Measurements from ENCODE around the gene C9orf43. TPM values are rescaled to one million over a fixed set of nuclear protein-coding genes. Genes with fewer than 3 reads are reported as not detected.

C9orf43 gene
- polyA plus RNA-seq, 4 donors = 0.65 to 1.1 (median 0.95) TPM

DNA sequence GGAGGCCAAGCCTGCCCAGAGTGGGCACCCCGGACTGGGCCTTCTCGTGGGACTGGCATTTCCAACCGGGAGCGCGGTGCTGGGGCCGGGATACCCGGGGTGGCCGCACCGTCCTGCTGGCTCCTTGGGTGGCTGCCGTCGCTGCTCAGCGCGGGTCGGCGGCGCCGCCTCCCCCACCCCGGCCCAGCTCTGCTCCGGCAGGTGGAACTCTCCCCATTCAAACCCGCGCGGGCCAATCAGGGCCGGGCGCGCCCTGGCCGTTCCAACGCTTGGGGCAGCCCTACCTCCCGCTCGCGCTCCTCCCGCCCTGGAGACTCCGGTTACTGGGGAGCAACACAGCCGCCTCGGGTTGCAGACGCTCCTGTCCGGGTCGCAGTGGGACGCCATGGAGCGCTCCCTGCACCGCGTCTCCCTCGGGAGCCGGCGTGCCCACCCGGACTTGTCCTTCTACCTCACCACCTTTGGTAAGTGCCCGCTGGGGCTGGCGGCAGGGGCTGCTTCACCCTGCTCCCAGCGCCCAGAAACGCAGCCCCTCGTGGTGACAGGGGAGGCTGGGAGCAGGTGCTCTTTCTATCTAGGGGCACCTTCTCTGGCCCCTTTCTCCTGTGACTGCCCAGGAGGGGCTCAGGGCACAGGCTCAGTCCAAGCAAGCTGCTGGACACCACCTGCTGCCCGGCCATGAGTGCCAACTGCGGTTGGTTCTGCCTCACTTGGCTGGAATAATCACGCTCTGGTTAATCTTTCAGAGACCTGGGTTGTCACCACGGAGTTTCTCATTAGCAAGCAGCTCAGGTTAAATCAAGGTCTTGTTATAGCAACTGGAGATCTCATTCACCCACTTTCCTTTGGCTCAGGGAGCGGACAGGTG lies 53.1 kb downstream of the C9orf43 start, which contains the start of gene RGS3:
TSS of gene RGS3 (plus strand) at position 310 of the 868 bp plus-strand sequence. CDS start at position 386, 76 bp downstream.
- DNase-seq (ENCODE audit: low read depth in 4 of 4, low spot score in 2 of 4) = peak in 3 of 4 donors; percentile 36 to 68 (median 59)

DNA sequence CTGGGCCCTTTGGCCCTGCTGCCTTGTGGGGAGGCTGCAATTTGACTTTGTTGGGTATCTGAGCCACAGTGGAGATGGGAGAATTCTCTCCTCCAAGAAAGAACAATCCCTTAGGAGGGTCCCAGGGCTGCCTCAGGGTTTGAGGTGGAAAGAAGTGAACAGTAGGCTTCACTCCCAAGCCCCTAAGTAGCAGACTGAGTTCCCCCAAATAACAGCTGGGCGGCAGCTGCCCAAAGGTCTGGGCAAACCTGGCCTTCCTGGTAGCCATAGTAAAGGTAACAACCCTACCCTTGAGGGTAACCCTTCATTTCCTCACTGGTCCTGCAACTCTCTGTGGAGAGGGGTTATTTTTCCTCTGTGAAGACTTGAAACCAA lies 53.7 kb downstream of the C9orf43 start:
- DNase-seq (ENCODE audit: low read depth in 4 of 4, low spot score in 2 of 4) = no peak

DNA sequence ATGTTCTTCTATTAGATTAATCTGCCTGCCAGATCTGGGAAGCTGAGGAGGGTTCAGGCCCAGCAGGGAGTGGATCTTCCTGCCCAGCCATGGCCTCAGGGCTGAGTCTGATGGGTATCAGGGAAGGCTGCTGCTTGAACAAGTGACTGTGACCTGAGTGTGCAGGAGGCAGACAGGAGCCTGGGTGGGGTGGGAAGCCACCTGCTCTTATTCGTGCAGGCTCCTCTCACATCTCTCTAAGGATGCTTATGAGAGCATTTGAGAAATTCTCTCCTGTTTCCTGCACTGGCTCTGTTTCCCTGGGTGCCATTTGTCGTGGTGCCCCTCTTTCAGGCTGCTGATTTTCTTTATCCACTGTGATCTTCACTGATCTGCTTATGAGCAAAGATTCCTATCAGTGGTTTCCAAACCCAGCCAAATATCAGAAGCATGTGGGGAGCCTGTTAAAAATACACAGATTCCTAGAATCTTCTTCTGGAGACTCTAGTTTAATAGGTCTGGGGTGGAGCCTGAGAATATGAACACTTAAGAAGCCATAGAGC lies 55.1 kb downstream of the C9orf43 start:
- no peak for DNase-seq (ENCODE audit: low read depth in 4 of 4, low spot score in 2 of 4)

DNA sequence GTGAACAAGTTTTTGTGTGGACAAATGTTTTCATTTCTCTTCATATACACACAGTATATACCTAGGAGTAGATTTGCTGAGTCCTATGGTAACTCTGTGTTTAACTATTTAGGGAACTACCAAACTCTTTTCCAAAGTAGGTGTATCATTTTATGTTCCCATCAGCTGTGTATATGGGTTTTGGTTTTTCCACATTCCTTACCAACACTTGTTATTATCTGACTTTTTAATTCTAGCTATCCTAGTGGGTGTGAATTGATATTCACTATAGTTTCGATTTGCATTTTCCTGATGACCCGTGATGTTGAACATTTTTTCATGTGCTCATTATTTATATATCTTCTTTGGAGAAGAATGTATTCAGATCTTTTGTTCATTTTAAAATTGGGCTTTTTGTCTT lies 56.6 kb downstream of the C9orf43 start:
- DNase-seq (ENCODE audit: low read depth in 4 of 4, low spot score in 2 of 4) = no peak

DNA sequence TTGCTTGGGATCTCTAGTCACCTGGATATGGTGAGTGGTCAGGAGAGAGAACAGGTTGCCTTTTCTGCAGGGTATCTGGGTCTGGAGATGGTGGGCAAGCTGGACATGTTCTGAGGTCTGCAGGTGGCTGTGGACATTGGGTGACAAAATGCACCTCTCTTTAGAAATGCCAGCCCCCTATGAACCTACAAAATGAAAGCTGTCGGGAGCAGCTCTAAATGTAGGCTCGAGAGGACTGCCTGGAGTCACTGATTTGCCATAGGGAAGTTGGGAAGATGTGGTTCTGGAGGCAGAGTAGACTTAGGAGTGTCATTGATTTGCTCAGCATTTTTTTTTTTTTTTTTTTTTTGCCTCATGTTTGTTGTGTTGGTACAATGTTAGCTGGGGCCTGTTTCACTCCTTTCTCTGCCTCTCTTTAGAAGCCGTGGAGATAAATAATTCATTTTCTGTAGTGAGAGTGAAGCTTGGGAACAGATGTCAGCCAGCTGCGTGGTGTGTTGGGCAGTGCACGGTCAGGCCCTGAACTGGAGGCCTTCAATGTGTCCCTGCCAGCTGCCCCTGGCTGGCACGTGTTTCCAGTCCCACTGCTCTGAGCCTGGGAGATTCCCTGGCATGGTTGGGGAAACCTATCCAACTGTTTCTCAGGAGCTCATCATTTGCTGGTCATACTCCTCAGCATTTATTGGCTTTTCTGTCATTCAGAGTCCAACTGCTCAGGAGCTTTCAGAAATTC lies 58.3 kb downstream of the C9orf43 start:
- no peak for DNase-seq (ENCODE audit: low read depth in 4 of 4, low spot score in 2 of 4)

DNA sequence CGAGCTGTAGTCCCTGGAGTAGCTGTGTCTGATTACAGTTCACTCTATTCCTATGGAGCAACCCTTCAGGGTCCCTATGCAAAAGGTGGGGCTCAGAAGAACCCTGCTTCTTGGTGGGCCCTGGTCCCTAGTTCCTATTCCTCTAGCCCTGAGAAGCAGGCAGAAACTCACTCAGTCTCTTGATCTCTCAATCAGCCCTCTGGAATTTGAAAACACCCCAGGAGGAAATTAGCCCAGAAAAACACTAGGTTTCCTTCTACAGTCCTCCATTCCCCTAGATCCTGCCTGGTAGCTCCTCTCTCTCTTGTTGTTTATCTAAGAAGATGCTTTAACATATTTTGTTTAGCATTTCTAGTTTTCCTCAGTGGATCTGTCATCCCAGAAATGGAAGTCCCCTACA lies 60.6 kb downstream of the C9orf43 start:
- DNase-seq (ENCODE audit: low read depth in 4 of 4, low spot score in 2 of 4) = no peak

DNA sequence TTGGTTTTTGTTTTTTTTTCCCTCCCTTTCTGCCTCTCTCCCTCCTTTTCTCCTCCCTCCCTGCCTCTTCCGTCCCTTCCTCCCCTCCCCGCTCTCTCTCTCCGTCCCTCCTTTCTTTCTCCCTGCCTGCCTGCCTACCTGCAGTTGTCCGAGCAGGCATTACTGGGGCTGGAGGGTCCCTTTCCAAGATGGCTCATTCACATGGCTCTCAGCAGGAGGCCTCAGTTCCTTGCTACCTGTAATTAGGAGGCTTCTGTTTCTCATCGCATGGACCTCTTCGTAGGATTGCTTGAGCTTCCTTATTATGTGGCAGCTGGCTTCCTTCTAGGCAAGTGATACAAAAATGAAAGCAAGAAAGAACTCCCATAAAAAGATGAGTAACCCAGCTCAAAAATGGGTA lies 61.0 kb downstream of the C9orf43 start:
- DNase-seq (ENCODE audit: low read depth in 4 of 4, low spot score in 2 of 4) = no peak

DNA sequence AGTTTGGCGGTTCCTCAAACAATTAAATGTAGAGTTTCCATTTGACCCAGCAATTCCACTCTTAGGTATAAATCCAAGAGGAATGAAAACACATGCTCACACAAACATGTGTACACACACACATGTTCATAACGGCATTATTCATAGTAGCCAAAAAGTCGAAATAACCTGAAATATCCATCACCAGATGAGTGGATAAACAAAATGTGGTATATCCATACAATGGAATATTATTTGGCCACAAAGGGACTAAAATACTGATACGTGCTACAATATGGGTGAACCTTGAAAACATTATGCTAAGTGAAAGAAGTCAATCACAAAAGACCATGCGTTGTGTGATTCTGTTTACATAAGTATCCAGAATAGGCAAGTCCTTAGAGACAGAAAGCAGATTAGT lies 61.7 kb downstream of the C9orf43 start:
- no peak for DNase-seq (ENCODE audit: low read depth in 4 of 4, low spot score in 2 of 4)

DNA sequence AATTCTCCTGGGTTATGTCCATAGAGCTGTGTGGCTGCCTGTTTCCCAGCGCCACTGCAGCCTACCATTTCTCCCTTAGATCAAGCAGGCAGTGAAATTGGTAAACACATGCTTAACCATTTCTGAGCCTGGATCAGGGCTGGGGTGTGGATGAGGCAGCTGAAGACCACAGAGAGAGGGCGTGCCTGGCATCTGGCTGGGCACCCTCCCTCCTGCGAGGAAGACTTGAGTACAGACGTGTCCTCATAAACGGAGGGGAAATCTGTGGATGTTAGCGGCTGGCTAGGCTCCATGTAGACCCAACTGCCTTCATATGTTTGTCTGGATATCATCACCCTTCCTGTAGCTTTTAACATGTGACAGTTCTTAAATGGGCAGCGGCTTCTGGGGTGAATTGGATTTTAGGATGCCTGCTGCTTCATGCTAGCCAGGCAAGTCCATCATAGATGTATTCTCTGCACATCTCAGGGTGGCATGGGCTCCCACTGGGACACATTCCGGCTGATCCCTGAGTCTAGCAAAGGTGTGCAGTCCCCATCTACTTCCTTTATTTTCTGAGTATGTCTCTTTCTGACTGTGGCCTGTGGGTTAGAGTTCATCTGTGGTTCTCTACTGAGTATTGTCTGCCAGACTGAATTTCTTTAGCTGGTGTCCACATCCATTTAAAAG lies 63.9 kb downstream of the C9orf43 start:
- no peak for DNase-seq (ENCODE audit: low read depth in 4 of 4, low spot score in 2 of 4)

DNA sequence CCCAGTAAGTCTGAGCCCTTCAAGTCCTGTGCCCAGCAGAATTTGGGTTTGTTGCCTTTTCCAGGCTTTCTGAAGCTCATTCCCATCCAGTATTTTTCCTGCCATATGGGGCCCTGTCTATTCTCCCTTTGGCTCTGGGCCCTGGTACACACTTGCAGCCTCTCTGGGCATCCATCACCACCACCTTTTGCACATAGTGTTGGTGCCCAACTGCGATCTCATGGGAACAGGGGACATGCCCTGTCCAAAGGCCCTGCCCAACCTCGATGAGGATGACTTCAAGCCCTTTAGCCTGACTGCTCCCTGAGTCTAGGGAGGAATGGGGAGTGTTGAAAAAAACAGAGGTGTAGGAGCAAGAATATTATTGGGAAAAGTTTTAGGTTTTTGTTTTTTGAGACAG lies 64.5 kb downstream of the C9orf43 start:
- no peak for DNase-seq (ENCODE audit: low read depth in 4 of 4, low spot score in 2 of 4)

DNA sequence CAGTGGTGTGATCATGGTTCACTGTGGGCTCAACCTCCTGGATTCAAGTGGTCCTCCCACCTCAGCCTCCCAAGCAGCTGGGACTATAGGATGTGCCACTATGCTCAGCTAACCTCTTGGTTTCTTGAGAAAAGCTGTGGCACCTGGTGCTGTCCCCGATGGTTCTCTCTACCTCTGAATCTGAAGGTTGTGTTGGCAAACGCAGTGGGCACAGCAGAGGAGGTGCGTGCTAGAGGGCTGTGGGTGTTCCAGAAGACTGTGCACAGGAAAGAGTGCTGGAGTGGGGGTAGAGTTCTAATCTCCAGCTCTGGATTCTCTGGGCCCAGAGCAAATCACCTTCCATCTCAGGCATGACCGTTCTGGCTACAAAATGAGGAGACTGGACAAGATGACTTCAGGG lies 65.4 kb downstream of the C9orf43 start:
- DNase-seq (ENCODE audit: low read depth in 4 of 4, low spot score in 2 of 4) = no peak

DNA sequence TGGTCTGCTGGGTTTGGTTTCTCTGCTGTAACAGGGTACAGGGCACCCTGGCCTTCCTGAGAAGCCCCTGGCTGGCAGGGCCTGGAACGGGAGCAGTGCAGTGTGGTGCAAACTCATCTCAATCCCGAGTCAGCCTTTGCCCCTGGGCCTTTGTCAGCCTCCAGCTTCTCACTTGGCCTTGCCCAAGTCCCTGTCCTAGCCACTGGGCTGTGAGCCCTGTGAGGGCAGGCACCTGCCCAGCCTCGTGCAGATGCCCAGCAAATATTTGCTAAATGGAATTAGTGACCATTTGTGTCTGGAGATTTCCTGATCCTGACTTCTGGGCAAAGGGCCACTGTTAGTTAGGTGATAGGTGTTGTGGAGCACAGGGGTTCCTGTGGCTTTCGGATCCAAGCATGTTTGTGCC lies 66.0 kb downstream of the C9orf43 start:
- DNase-seq (ENCODE audit: low read depth in 4 of 4, low spot score in 2 of 4) = no peak

DNA sequence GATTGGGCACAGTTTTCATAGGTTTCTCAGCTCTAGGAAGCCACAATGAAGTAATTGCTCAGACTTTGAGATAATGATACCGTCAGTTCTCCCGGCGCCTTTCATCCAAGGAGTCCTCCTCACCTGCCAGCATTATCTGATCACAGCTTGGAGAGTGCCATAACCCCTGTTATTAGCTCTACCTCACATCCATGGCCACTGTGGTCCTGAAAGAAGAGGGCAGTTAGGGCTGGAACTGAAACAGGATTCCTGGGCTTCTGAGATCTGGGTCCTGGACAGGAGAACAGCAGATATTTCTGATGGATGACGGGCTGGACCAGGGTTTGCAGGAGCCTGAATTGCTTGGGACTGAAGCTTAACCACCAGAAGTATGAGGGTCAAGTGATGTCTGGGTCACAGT lies 66.5 kb downstream of the C9orf43 start:
- no peak for DNase-seq (ENCODE audit: low read depth in 4 of 4, low spot score in 2 of 4)

DNA sequence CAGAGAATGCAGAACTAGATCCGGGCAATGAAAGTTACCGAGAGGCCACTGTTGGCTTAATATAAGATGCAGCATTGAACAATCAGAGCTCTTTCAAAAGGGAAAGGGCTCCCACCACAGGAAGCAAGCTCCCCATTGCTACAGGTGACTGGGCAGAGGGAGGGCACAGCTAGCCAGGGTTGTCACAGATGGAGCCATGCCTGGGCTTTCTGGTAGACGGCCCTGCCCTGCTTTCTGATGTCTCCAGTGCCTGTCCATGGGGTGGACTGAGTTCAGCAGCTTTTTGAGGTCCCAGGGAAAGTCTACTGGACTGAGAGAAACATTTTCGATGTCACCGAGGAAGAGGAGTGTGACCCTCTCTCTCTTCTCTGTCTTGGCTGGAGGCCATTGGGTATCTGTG lies 67.1 kb downstream of the C9orf43 start:
- DNase-seq (ENCODE audit: low read depth in 4 of 4, low spot score in 2 of 4) = no peak

DNA sequence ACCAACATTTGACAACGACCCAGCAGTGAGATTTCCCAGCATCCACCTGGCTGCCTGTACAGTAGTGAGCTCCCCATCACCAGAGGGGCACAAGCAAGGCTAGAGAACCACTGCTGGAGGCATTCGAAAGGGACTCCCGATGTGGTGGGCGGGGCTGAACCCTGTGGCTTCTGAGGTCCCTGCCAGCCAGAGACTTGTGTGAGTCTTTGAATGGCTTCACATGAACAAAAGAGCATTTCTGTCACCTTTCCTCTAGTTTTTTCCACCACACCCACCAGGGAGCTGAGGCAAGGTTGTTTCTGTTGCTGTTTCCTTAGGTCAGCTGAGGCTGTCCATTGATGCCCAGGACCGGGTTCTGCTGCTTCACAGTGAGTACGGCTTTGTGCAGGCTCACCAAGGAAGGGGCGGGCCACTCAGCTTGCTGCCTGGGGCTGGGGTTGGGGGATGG lies 68.7 kb downstream of the C9orf43 start:
- DNase-seq (ENCODE audit: low read depth in 4 of 4, low spot score in 2 of 4) = no peak

Other genes with a start within 250 kb of the C9orf43 start
- gene FKBP15, start 189.5 kb upstream of the C9orf43 start, polyA plus RNA-seq (ENCODE audit: insufficient read length in 4 of 4) = 10 to 100 TPM; 25.8 to 33.6 (median 30.4) TPM
- 10 to 100 TPM; 19.7 to 27.2 (median 23.8) TPM for gene SLC31A1, start 189.2 kb upstream of the C9orf43 start, polyA plus RNA-seq (ENCODE audit: insufficient read length in 4 of 4)
- gene CDC26, start 135.2 kb upstream of the C9orf43 start, polyA plus RNA-seq (ENCODE audit: insufficient read length in 4 of 4) = 10 to 100 TPM; 37.3 to 42.9 (median 39.6) TPM
- gene PRPF4, start 135.1 kb upstream of the C9orf43 start, polyA plus RNA-seq (ENCODE audit: insufficient read length in 4 of 4) = 10 to 100 TPM; 30.9 to 44.2 (median 36.2) TPM
- 1 to 10 TPM; 6.1 to 7.1 (median 6.8) TPM for gene RNF183, start 107.4 kb upstream of the C9orf43 start, polyA plus RNA-seq (ENCODE audit: insufficient read length in 4 of 4)
- gene WDR31, start 70.5 kb upstream of the C9orf43 start, polyA plus RNA-seq (ENCODE audit: insufficient read length in 4 of 4) = 1 to 10 TPM; 6.2 to 8.5 (median 7.3) TPM
- gene BSPRY, start 61.2 kb upstream of the C9orf43 start, polyA plus RNA-seq (ENCODE audit: insufficient read length in 4 of 4) = 10 to 100 TPM in 1 of 4 donors, 1 to 10 TPM in 3; 8.9 to 11.1 (median 9.3) TPM
- gene HDHD3, start 33.8 kb upstream of the C9orf43 start, polyA plus RNA-seq (ENCODE audit: insufficient read length in 4 of 4) = 10 to 100 TPM; 31.3 to 49.3 (median 38.1) TPM
- gene ALAD, start 9.5 kb upstream of the C9orf43 start, polyA plus RNA-seq (ENCODE audit: insufficient read length in 4 of 4) = 10 to 100 TPM; 37.0 to 54.5 (median 47.6) TPM
- gene POLE3, start 72 bp upstream of the C9orf43 start, polyA plus RNA-seq (ENCODE audit: insufficient read length in 4 of 4) = 10 to 100 TPM; 61.5 to 68.1 (median 65.2) TPM
- gene RGS3, start 53.0 kb downstream of the C9orf43 start, polyA plus RNA-seq (ENCODE audit: insufficient read length in 4 of 4) = 10 to 100 TPM; 41.3 to 52.9 (median 47.4) TPM

Data from left renal cortex interstitium (tissue), 4 donors.